H9 (cell line): ENCODE data around the gene NPTX2. TPM values are rescaled to one million over a fixed set of nuclear protein-coding genes. Genes with fewer than 3 reads are reported as not detected.

Experiments used
- DNase-seq: peaks from one replicate; pipeline ENCODE4 v3.0.0-alpha.2; 2017
- H2AFZ ChIP-seq: one replicate; pipeline ENCODE4 v1.6.1; 2013; ENCODE audit warnings: mild to moderate bottlenecking, low read length, control low read depth, moderate library complexity
- H2AK5ac ChIP-seq: 2 replicates; pipeline ENCODE4 v1.6.1; 2013; ENCODE audit warnings: low read length, control low read depth, mixed read lengths; ENCODE audit not compliant: insufficient read length
- H2BK120ac ChIP-seq: one replicate; pipeline ENCODE4 v1.6.1; 2013; ENCODE audit warnings: low read depth, mild to moderate bottlenecking, low read length, control low read depth, inconsistent platforms; ENCODE audit not compliant: poor library complexity, severe bottlenecking
- H2BK12ac ChIP-seq: 2 replicates; pipeline ENCODE4 v1.6.1; 2013; ENCODE audit warnings: low read length, control low read depth, mixed read lengths, low read depth; ENCODE audit not compliant: insufficient read length
- H2BK15ac ChIP-seq: 2 replicates; pipeline ENCODE4 v1.6.1; 2013; ENCODE audit warnings: low read depth, low read length, control low read depth
- H2BK20ac ChIP-seq: one replicate; pipeline ENCODE4 v1.6.1; 2013; ENCODE audit warnings: low read depth, mild to moderate bottlenecking, low read length, control low read depth, inconsistent platforms; ENCODE audit not compliant: poor library complexity, severe bottlenecking
- H2BK5ac ChIP-seq: 2 replicates; pipeline ENCODE4 v1.6.1; 2013; ENCODE audit warnings: low read length, control low read depth, mixed read lengths; ENCODE audit not compliant: insufficient read length
- H3K14ac ChIP-seq: 2 replicates; pipeline ENCODE4 v1.6.1; 2013; ENCODE audit warnings: low read length, control low read depth; ENCODE audit not compliant: insufficient read depth
- H3K18ac ChIP-seq: 2 replicates; pipeline ENCODE4 v1.6.1; 2013; ENCODE audit warnings: low read depth, mild to moderate bottlenecking, mixed read lengths, low read length, control low read depth; ENCODE audit not compliant: insufficient read length
- H3K23ac ChIP-seq: 2 replicates; pipeline ENCODE4 v1.6.1; 2013; ENCODE audit warnings: low read length, control low read depth, mixed read lengths, low read depth; ENCODE audit not compliant: insufficient read length
- H3K23me2 ChIP-seq: 2 replicates; pipeline ENCODE4 v1.6.1; 2013; ENCODE audit warnings: low read depth, mild to moderate bottlenecking, mixed read lengths, low read length, control low read depth; ENCODE audit not compliant: insufficient read length, poor library complexity, severe bottlenecking
- H3K27ac ChIP-seq: 2 replicates; pipeline ENCODE4 v1.5.1; 2013; ENCODE audit warnings: low read length, control low read depth, mixed read lengths, low read depth; ENCODE audit not compliant: insufficient read length
- H3K27me3 ChIP-seq: 2 replicates; pipeline ENCODE4 v1.6.1; 2013; ENCODE audit warnings: low read length, control low read depth, inconsistent platforms; ENCODE audit not compliant: insufficient read depth
- H3K4ac ChIP-seq: 2 replicates; pipeline ENCODE4 v1.6.1; 2013; ENCODE audit warnings: low read depth, mild to moderate bottlenecking, control low read depth, inconsistent platforms, low read length, moderate library complexity
- H3K4me1 ChIP-seq: 2 replicates; pipeline ENCODE4 v1.6.1; 2013; ENCODE audit warnings: low read length, control low read depth, inconsistent platforms; ENCODE audit not compliant: insufficient read depth
- H3K4me2 ChIP-seq: 2 replicates; pipeline ENCODE4 v1.6.1; 2013; ENCODE audit warnings: low read length, control low read depth, mixed read lengths; ENCODE audit not compliant: insufficient read length, insufficient read depth
- H3K56ac ChIP-seq: 2 replicates; pipeline ENCODE4 v1.6.1; 2013; ENCODE audit warnings: low read depth, mild to moderate bottlenecking, mixed read lengths, low read length, control low read depth; ENCODE audit not compliant: insufficient read length
- H3K79me1 ChIP-seq: 2 replicates; pipeline ENCODE4 v1.6.1; 2013; ENCODE audit warnings: low read depth, mild to moderate bottlenecking, moderate library complexity, low read length, control low read depth, inconsistent platforms; ENCODE audit not compliant: insufficient read depth, poor library complexity, severe bottlenecking
- H3K79me2 ChIP-seq: 2 replicates; pipeline ENCODE4 v1.6.1; 2013; ENCODE audit warnings: low read length, control low read depth, inconsistent platforms; ENCODE audit not compliant: insufficient read depth
- H3K9ac ChIP-seq: 2 replicates; pipeline ENCODE4 v1.6.1; 2013; ENCODE audit warnings: low read length, control low read depth, mixed read lengths; ENCODE audit not compliant: insufficient read length; ENCODE audit errors: extremely low read depth
- H3K9me3 ChIP-seq: one replicate; pipeline ENCODE4 v1.6.1; 2013; ENCODE audit warnings: low read depth, low read length, inconsistent platforms; ENCODE audit not compliant: control insufficient read depth
- H3T11ph ChIP-seq: one replicate; pipeline ENCODE4 v1.6.1; 2013; ENCODE audit warnings: mild to moderate bottlenecking, low read length, control low read depth, inconsistent platforms
- H4K20me1 ChIP-seq: one replicate; pipeline ENCODE4 v1.6.1; 2013; ENCODE audit not compliant: control insufficient read depth, insufficient read length, insufficient read depth
- H4K5ac ChIP-seq: 2 replicates; pipeline ENCODE4 v1.6.1; 2013; ENCODE audit warnings: low read depth, mild to moderate bottlenecking, mixed read lengths, low read length, control low read depth; ENCODE audit not compliant: insufficient read length
- H4K8ac ChIP-seq: replicated peaks from 2 replicates; pipeline ENCODE4 v1.6.1; 2013; ENCODE audit warnings: low read length, control low read depth, mixed read lengths, low read depth; ENCODE audit not compliant: insufficient read length
- H4K91ac ChIP-seq: 2 replicates; pipeline ENCODE4 v1.6.1; 2013; ENCODE audit warnings: low read depth, mild to moderate bottlenecking, moderate library complexity, mixed read lengths, low read length, control low read depth; ENCODE audit not compliant: insufficient read length
- H3K27ac Mint-ChIP-seq, 3 experiments: 2 replicates in 2 of 3; 3 replicates in 1 of 3; pipeline ENCODE4 v1.8.0; 2020 to 2021; ENCODE audit warnings: mixed read lengths in 3 of 3, mild to moderate bottlenecking in 1 of 3, moderate library complexity in 1 of 3
- H3K27me3 Mint-ChIP-seq: 2 replicates; pipeline ENCODE4 v1.8.0; 2021; ENCODE audit warnings: low read depth, mild to moderate bottlenecking, moderate library complexity, mixed read lengths
- H3K36me3 Mint-ChIP-seq, 3 experiments: 2 replicates in 2 of 3; 3 replicates in 1 of 3; pipeline ENCODE4 v1.8.0; 2020 to 2021; ENCODE audit warnings: low read depth in 3 of 3, mixed read lengths in 3 of 3; ENCODE audit not compliant: insufficient read depth in 1 of 3
- H3K4me1 Mint-ChIP-seq, 2 experiments: 2 replicates each; pipeline ENCODE4 v1.8.0; 2020; ENCODE audit warnings: mixed read lengths in 2 of 2
- H3K4me3 Mint-ChIP-seq, 2 experiments: 2 replicates in 1 of 2; 3 replicates in 1 of 2; pipeline ENCODE4 v1.8.0; 2020 to 2021; ENCODE audit warnings: mild to moderate bottlenecking in 2 of 2, mixed read lengths in 2 of 2, moderate library complexity in 1 of 2
- H3K9me3 Mint-ChIP-seq, 2 experiments: 2 replicates in 1 of 2; 3 replicates in 1 of 2; pipeline ENCODE4 v1.8.0; 2020; ENCODE audit warnings: mild to moderate bottlenecking in 2 of 2, mixed read lengths in 2 of 2, moderate library complexity in 1 of 2
- CTCF ChIP-seq: fragments of 200-600 bp; sonication (generic); conservative IDR thresholded peaks from 3 replicates; pipeline ENCODE4 v1.8.0; 2021; ENCODE audit warnings: antibody characterized with exemption, mild to moderate bottlenecking
- WGBS: extraction: QIAGEN DNeasy Blood & Tissue Kit; methylation state at CpG from one replicate; pipeline ENCODE4 v1.1.7; 2013; ENCODE audit warnings: missing lambda C conversion rate, low lambda C conversion rate, mixed read lengths; ENCODE audit not compliant: insufficient read length; ENCODE audit errors: extremely low coverage; 5-methylcytosine and 5-hydroxymethylcytosine counted together
- total RNA-seq: library from RNA; stranded (reverse); gene quantifications from 2 replicates; pipeline ENCODE4 v1.2.1, GENCODE V29; 2021

The NPTX2 gene
- total RNA-seq, 1 experiment from 2014 or later, result 8.4 TPM

- Histone ChIP-seq H3K56ac (no peak overlapping the region), H3K4me2 (no peak overlapping the region), H3K9me3 (peaks cover 7% of the 10 kb centered on the region), H2BK20ac (no peak overlapping the region), H3K27ac (no peak overlapping the region), H3K9ac (no peak overlapping the region), H3K4ac (no peak overlapping the region), H2BK120ac (no peak overlapping the region), H2BK15ac (no peak overlapping the region), H3K4me1 (no peaks in the 10 kb centered on the region), H4K5ac (no peak overlapping the region), H2AFZ (no peak overlapping the region), H2BK12ac (no peak overlapping the region), H3K27me3 (no peaks in the 10 kb centered on the region), H2AK5ac (no peak overlapping the region), H4K8ac (no peak overlapping the region), H4K20me1 (no peaks in the 10 kb centered on the region), H3K79me1 (no peaks in the 10 kb centered on the region), H3T11ph (no peak overlapping the region), H3K23me2 (no peaks in the 10 kb centered on the region), H3K18ac (no peak overlapping the region), H4K91ac (no peak overlapping the region), H3K23ac (no peak overlapping the region), H3K79me2 (no peaks in the 10 kb centered on the region), H2BK5ac (no peak overlapping the region), H3K14ac (no peak overlapping the region)
- no CpG with 5 or more reads among the region's 2 CpGs for WGBS
- TF ChIP-seq CTCF, result no peak
- H3K4me1 Mint-ChIP-seq, result no peaks in the 10 kb centered on the region
- DNase-seq, result no peak
- H3K4me3 Mint-ChIP-seq, result no peak overlapping the region
- peaks cover 38% of the 10 kb centered on the region in 2 experiments for H3K9me3 Mint-ChIP-seq
- peaks cover 23% of the 10 kb centered on the region for H3K27me3 Mint-ChIP-seq
- no peak overlapping the region for H3K27ac Mint-ChIP-seq
- peaks cover 0 to 17% (median 6%) of the 10 kb centered on the region in 3 experiments; a peak in 6 of 7 replicates for H3K36me3 Mint-ChIP-seq
These were observed 41.2 kb upstream of the NPTX2 start for GRCh38 chr7:98575878-98576277.
